GM18519 (cell line): ENCODE results near the gene ZNF426.
"Not testable (repeated sequence)": the region's sequence is repeated elsewhere in the genome, so short reads cannot be mapped to it uniquely, and the experiment has no call there.

Source experiments
- ATAC-seq: cut with Tn5 transposase; IDR thresholded peaks from one replicate; pipeline ENCODE4 v1.9.1; 2021; ENCODE audit warnings: mild to moderate bottlenecking, moderate library complexity; ENCODE audit not compliant: unreplicated experiment, low FRiP score

Gene ZNF426

DNA sequence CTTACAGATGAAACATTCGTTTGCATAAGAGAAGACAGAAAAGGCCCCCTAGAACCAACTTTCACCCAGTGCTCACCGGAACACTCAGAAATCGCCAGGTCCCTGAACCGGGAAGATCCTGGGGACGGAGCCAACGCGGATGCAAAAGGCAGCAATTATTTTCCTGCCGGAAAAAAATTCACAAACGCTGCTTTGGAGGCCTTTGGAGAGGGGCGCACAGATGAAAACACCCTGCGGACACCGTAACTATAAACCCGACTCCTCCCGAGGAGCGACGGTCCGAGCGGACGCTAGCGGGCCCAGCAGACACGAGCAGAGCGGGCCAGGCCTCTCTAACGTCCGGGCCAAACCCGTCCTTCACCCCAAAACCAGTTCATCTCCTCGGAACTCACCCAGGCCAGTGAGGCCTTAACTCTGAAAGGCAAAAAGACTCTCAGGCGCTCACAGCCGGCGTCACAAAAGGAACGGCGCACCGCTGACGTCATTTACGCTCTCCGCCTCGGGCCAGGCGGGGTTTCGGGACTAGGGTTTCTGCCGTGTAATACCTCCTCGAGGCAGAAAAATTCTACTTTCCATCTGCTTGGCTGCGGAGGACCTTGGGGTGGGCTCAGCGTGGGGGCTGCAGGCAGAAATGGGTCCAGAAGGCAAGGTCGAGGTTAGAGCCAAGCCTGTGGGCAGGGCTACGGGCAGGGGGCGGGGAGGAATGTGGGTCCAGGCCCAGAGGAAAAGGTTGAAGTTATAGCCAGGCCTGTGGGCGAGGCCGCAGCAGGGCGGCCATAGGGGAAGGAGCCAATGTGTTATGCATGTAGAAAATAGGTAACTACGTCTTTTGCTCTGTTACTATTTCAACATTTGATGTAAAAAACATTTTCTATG, at the start of gene ZNF426:
TSS of gene ZNF426 (minus strand) at position 463 of the 876 bp plus-strand sequence. CDS start 2,413 bp downstream, outside the sequence.
- ATAC-seq = no peak

- no peak for ATAC-seq
Measured at GRCh38 chr19:9586764-9587163, 48.3 kb upstream of the ZNF426 start.

DNA sequence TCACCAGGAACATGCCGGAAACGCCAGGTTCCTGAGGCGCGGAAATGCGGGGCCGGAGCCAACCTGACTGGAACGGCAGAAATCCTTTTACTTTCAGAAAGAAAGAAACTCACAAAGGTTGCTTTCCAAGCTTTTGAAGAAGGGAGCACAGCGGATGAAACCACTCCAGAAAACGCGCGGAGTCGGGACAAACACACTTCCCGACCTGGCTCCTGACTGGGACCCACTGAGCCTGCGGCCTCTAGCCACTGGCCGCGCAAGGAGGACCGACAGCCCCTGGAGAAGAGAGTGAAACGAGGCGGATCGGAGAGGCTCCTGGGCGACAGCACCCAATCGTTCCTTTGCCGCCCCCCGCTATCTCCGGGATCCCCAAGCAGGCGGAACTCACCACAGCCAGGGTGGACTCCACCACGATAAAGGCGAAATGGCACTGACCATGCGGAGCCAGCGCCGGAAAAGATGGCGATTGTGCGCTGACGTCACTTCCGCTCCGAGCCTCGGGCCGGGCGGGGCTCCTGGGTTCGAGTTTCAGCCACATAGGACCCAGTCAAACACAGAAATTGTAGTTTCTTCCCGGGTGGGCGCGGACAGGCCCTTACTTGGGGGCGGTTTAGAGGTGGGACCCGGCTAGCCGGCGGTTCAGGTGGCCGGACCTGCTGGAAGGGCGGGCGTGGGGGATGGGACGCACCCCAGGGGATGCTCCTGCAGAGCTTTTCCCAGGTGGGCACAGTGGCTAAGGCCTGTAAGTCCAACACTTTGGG, 45.8 kb upstream of the ZNF426 start, which contains the start of gene ZNF121:
TSS of gene ZNF121 (minus strand) at position 432 of the 761 bp plus-strand sequence. CDS start 16,407 bp downstream, outside the sequence.
- no peak for ATAC-seq

DNA sequence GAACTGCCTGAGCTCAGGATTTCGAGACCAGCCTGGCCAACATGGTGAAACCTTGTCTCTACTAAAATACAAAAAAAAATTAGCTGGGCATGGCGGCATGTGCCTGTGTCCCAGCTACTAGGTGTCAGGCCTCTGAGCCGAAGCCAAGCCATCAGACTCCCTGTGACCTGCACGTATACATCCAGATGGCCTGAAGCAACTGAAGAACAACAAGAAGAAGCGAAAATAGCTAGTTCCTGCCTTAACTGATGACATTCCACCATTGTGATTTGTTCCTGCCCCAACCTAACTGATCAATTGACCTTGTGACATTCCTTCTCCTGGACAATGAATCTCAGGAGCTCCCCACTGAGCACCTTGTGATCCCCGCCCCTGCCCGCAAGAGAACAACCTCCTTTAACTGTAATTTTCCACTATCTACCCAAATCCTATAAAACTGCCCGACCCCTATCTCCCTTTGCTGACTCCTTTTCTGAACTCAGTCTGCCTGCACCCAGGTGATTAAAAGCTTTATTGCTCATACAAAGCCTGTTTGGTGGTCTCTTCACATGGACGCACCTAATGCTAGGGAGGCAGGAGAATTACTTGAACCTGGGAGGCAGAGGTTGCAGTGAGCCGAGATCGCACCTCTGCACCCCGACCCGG, 43.8 kb upstream of the ZNF426 start:
- not testable (repeated sequence) for ATAC-seq

GRCh38 chr19:9580728-9581127, 42.3 kb upstream of the ZNF426 start:
- ATAC-seq = no peak

DNA sequence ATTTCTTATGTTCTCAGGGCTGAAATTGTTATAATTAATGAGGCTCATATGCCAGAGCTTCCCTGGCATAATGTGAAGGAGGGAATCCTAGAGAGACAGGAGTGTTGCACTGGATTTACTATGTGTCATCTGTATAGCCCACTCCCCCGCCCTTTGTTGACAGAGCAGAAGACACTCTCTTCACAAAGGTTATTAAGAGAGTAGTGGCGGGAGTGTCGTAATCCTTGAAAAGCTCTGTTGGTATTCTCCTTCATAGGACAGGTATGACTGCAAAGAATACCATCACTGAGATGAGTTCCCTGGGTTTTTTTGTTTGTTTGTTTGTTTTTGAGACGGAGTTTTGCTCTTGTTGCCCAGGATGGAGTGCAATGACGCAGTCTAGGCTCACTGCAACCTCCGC, 31.8 kb upstream of the ZNF426 start:
- no peak for ATAC-seq

DNA sequence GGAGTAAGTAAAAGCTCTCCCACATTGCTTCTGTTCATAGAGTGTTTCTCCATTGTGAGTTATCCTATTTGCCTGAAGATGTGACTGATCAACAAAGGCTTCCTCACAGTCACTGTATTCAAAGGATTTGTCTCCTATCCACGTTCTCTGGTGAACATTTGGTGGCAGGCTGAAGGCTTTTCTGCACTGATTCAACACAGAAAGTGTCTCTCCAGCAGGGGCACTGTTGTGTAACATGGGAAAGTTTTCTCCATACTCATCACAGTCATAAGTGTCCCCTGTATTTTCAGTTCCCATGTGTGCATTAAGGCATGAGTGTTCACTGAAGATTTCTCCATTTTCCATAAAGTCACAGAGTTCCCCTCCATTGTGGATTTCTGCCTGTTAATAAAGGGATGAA, 28.3 kb upstream of the ZNF426 start:
- no peak for ATAC-seq

DNA sequence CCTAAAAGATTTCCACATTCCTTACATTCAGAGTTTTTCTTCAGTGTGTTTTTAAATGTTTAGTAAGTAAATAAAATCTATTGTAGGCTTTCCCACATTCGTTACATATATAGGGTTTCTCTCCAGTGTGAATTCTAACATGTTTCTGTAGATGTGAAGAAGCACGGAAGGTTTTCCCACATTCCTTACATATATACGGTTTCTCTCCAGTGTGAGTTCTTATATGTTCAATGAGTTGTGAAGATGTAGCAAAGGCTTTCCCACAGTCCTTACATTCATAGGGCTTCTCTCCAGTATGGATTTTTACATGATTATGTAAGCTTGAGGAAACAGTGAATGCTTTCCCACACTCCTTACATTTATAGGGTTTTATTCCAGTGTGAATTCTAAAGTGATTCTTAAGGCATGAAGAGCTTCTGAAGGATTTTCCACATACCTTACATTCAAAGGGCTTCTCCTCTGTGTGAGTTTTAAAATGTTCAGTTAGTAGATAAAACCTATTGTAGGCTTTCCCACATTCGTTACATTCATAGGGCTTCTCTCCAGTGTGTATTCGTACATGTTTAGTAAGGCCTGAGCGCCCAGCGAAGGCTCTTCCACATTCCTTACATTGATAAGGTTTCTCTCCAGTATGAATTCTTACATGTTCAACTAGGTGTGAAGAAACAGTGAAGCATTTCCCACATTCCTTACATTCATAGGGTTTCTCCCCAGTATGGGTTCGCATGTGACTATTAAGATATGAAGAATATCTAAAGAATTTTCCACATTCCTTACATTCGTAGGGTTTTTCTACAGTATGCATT, 27.7 kb upstream of the ZNF426 start:
- ATAC-seq = no peak

DNA sequence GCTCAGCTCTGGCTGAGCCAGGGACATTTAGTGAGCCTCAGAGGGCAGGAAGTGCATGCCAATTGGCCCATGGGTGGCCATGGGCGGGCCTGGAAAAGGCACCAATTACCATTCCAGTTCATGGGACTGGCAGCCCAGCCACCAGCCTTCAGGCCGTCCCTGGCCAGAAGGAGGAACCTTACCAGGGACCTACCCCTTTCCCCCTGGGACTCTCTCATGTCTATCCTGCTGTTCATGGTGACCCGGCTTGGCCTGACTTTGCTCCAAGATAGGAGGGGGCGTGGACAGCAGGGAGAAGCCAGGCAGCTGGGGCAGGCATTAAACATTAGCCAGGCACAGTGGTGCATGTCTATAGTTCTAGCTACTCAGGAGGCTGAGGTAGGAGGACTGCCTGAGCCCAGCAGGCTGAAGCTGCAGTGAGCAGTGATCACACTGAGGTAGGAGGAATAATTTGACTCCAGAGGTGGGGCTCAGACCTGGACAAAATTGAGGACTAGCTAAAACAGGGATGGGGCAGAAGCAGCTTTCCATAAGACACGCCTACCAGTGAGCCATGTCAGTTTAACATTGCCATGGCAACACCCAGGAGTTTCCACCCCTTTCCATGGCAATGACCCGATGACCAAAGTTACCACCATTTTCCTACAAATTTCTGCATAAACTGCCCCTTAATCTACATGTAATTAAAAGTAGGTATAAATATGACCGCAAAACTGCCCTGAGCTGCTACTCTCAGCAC, 14.3 kb upstream of the ZNF426 start:
- ATAC-seq = no peak

GRCh38 chr19:9547870-9548269, 9.4 kb upstream of the ZNF426 start:
- no peak for ATAC-seq

DNA sequence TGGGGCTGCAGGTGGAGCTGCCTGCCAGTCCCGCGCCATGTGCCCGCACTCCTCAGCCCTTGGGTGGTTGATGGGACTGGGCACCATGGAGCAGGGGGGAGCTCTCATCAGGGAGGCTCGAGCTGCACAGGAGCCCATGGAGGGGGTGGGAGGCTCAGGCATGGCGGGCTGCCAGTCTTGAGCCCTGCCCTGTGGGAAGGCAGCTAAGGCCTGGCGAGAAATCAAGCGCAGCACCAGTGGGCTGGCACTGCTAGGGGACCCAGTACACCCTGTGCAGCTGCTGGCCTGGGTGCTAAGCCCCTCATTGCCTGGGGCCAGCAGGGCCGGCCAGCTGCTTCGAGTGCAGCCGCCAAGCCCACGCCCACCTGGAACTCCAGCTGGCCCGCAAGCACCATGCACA, 2.8 kb upstream of the ZNF426 start:
- ATAC-seq = not testable (repeated sequence)

- not testable (repeated sequence) for ATAC-seq
Measured at GRCh38 chr19:9539921-9540320, 1.5 kb upstream of the ZNF426 start.

DNA sequence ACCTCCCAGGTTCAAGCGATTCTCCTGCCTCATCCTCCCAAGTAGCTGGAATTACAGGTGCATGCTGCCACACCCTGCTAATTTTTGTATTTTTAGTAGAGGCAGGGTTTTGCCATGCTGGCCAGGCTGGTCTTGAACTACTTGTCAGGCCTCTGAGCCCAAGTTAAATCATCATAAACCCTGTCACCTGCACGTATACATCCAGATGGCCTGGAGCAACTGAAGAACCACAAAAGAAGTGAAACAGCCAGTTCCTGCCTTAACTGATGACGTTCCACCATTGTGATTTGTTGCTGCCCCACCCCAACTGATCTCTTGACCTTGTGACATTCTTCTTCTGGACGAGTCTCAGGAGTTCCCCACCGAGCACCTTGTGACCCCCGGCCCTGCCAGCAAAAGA, 756 bp upstream of the ZNF426 start:
- not testable (repeated sequence) for ATAC-seq

GRCh38 chr19:9535934-9536333, 2.5 kb downstream of the ZNF426 start:
- no peak for ATAC-seq

DNA sequence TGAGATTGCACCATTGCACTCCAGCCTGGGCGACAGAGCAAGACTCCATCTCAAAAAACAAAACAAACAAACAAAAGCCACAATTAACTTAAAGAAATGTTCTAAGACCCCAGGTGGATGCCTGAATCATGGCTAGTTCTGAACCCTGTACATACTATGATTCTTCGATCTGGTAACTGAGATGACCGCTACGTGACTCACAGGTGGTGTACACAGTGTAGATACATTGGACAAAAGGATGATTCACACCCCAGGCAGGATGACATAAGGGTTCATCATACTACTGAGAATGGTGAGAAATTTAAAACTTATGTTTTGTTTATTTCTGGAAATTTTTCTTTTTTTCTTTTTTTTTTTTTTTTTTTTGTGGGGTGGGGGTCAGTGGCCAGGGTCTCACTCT, 6.5 kb downstream of the ZNF426 start:
- no peak for ATAC-seq

DNA sequence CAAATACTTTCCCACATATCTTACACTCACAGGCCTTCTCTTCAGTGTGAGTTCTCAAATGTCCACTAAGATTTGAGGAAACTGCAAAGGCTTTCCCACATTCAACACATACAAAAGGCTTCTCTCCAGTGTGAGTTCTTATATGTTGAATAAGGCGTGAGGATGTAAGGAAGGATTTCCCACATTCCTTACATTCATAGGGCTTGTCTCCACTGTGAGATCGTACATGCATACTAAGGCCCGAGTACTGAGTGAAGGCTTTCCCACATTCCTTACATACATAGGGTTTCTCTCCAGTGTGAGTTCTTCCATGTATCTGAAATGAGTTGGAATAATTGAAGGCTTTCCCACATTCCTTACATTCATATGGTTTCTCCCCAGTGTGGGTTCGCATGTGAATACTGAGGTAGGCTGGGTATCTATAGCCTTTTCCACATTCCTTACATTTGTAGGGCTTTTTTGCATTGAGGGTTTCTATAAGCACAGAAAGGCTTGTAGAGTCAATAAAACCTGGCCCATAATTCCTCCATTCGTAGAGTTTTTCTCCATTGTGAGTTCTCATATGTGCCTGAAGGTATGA, 9.6 kb downstream of the ZNF426 start:
- no peak for ATAC-seq

GRCh38 chr19:9523885-9524474, 14.5 kb downstream of the ZNF426 start:
- no peak for ATAC-seq

GRCh38 chr19:9507285-9507684, 31.2 kb downstream of the ZNF426 start:
- no peak for ATAC-seq

DNA sequence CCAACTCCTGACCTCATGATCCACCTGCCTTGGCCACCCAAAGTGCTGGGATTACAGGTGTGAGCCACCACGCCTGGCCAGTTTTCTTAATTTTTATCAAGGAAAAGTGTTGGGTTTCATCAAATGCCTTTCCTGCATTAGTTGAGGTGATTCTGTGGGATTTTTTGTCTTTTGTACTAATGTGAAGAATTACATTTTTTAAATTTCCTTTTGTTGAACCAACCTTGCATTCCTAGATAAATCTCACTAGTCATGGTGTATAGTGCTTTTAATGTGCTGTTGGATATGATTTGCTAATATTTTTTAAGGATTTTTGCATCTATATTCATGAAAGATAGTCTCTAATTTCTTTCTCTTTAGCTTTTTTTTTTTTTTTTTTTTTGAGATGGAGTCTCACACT, 37.6 kb downstream of the ZNF426 start:
- no peak for ATAC-seq
